ENCODE measurements around the gene JADE2.
"Not testable (repeated sequence)": the region's sequence is repeated elsewhere in the genome, so short reads cannot be mapped to it uniquely, and the experiment has no call there.

Gene JADE2

DNA sequence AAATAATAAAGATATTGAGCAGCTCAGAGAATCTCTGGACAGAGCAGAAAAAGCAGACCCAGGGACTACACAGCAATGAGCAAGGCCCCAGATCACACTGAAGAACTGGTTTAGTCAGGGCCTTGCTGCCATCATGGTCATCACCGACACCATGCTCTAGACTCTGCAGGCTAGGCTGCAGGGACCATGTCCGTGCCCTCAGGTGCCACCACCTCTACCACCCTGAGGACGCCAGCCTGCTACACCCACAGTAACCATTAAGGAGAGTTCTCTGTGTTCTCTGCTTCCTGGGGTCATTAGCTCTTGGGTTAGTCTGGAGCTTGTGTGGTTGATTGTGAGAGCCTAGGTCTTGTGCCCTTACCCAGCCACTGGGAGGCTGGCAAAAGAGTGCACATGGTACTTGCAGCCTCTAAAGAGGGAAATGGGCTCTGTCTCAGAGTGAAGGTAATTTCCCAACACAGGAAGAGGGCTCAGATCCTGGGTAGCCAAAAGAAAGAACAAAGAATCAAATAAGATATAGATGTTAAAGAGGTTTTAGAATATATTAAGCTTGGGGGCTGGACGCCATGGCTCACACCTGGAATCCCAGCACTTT is 31.9 kb upstream of the JADE2 start:
- no peaks in the 10 kb centered on the region for H3K27me3 ChIP-seq (ENCODE audit: insufficient read depth, low read depth)
- H3K79me2 ChIP-seq (ENCODE audit: insufficient read depth, low read depth) = no peaks in the 10 kb centered on the region
- no peaks in the 10 kb centered on the region for H3K4me1 ChIP-seq (ENCODE audit: low read depth, poor library complexity, severe bottlenecking)
- H3K27ac ChIP-seq = no peak overlapping the region
- H3K4me3 ChIP-seq (IDR thresholded peaks at IDR 0.05; ENCODE audit: insufficient read depth, low read depth, low read length) = no peak overlapping the region
- H2AFZ ChIP-seq (ENCODE audit: low read depth) = no peak overlapping the region
- no peak overlapping the region for H3K4me2 ChIP-seq
- TF ChIP-seq, protein P1, sequence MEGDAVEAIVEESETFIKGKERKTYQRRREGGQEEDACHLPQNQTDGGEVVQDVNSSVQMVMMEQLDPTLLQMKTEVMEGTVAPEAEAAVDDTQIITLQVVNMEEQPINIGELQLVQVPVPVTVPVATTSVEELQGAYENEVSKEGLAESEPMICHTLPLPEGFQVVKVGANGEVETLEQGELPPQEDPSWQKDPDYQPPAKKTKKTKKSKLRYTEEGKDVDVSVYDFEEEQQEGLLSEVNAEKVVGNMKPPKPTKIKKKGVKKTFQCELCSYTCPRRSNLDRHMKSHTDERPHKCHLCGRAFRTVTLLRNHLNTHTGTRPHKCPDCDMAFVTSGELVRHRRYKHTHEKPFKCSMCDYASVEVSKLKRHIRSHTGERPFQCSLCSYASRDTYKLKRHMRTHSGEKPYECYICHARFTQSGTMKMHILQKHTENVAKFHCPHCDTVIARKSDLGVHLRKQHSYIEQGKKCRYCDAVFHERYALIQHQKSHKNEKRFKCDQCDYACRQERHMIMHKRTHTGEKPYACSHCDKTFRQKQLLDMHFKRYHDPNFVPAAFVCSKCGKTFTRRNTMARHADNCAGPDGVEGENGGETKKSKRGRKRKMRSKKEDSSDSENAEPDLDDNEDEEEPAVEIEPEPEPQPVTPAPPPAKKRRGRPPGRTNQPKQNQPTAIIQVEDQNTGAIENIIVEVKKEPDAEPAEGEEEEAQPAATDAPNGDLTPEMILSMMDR (conservative IDR thresholded peaks at IDR 0.05; ENCODE audit: low read depth, low read length) = no peak
- H3K9ac ChIP-seq = no peak overlapping the region
- no peaks in the 10 kb centered on the region for H3K36me3 ChIP-seq (ENCODE audit: insufficient read depth)
- no peaks in the 10 kb centered on the region for H4K20me1 ChIP-seq (ENCODE audit: insufficient read depth)

DNA sequence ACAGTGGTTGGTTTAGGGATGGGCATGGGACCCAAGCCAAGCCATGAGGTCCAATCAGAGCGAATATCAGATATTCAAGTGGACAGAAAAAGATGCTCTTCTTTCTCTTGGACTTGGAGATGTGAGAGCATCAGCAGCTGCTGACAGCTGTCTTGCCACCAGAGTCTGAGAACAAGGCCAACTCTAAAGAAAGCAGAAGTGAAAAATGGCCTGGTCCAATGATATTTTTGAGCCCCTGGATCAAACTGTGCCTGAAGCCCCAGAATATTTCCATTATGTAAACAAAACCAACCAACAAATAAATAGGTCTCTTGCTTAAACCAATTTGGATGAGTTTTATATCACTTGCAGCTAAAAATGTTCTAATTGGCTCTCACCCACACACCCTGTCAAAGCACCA is 30.7 kb upstream of the JADE2 start:
- Histone ChIP-seq H3K4me3 (IDR thresholded peaks at IDR 0.05; ENCODE audit: insufficient read depth, low read depth, low read length) (no peak overlapping the region), H3K9ac (no peak overlapping the region), H3K4me2 (no peak overlapping the region), H2AFZ (ENCODE audit: low read depth) (no peak overlapping the region), H3K27ac (no peak overlapping the region), H4K20me1 (ENCODE audit: insufficient read depth) (no peaks in the 10 kb centered on the region), H3K79me2 (ENCODE audit: insufficient read depth, low read depth) (no peaks in the 10 kb centered on the region), H3K27me3 (ENCODE audit: insufficient read depth, low read depth) (no peaks in the 10 kb centered on the region), H3K36me3 (ENCODE audit: insufficient read depth) (no peaks in the 10 kb centered on the region), H3K4me1 (ENCODE audit: low read depth, poor library complexity, severe bottlenecking) (no peaks in the 10 kb centered on the region)
- TF ChIP-seq, protein P1 (conservative IDR thresholded peaks at IDR 0.05; ENCODE audit: low read depth, low read length) = no peak

DNA sequence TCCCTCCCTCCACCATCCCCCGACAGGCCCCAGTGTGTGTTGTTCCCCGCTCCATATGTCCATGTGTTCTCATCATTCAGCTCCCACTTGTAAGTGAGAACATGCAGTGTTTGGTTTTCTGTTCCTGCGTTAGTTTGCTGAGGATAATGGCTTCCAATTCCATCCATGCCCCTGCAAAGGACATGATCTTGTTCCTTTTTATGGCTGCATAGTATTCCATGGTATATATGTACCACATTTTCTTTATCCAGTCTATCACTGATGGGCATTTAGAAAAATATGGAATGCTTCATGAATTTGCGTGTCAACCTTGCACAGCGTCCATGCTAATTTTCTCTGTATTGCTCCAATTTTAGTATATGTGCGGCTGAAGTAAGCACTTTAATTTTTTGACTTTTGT is 25.6 kb upstream of the JADE2 start:
- H3K79me2 ChIP-seq (ENCODE audit: insufficient read depth, low read depth); H4K20me1 ChIP-seq (ENCODE audit: insufficient read depth); H3K36me3 ChIP-seq (ENCODE audit: insufficient read depth); H3K4me2 ChIP-seq; H3K27me3 ChIP-seq (ENCODE audit: insufficient read depth, low read depth); H3K4me3 ChIP-seq (IDR thresholded peaks at IDR 0.05; ENCODE audit: insufficient read depth, low read depth, low read length); H2AFZ ChIP-seq (ENCODE audit: low read depth); H3K27ac ChIP-seq; H3K9ac ChIP-seq: not testable (repeated sequence)
- peaks cover 14% of the 10 kb centered on the region for H3K4me1 ChIP-seq (ENCODE audit: low read depth, poor library complexity, severe bottlenecking)

DNA sequence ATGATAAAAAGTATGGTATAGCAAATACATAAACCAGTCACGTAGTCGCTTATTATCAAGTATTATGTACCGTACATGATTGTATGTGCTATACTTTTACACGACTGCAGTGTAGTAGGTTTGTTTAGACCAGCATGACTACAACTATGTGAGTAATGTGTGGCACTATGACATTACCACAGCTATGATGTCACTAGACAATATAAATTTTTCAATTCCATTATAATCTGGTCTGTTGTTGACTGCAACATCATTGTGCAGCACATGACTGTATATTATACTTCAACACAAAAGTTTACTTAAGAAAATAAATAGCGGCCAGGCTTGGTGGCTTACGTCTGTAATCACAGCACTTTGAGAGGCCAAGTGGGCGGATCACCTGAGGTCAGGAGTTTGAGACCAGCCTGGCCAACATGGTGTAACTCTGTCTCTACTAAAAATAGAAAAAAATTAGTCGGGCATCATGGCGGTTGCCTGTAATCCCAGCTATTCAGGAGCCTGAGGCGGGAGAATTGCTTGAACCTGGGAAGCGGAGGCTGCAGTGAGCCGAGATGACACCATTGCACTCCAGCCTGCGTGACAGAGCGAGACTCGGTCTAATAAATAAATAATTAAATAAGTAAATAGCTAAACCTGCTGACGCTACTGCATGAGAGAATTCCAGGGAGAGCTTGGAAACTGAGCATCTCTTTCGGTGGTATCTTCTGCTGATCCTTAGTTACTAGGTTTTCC is 24.6 kb upstream of the JADE2 start:
- H4K20me1 ChIP-seq (ENCODE audit: insufficient read depth) = no peaks in the 10 kb centered on the region
- no peaks in the 10 kb centered on the region for H3K36me3 ChIP-seq (ENCODE audit: insufficient read depth)
- H3K27ac ChIP-seq = no peak overlapping the region
- TF ChIP-seq, protein P1 (conservative IDR thresholded peaks at IDR 0.05; ENCODE audit: low read depth, low read length) = no peak
- no peaks in the 10 kb centered on the region for H3K27me3 ChIP-seq (ENCODE audit: insufficient read depth, low read depth)
- H3K4me2 ChIP-seq = no peak overlapping the region
- H3K79me2 ChIP-seq (ENCODE audit: insufficient read depth, low read depth) = no peaks in the 10 kb centered on the region
- peaks cover 14% of the 10 kb centered on the region for H3K4me1 ChIP-seq (ENCODE audit: low read depth, poor library complexity, severe bottlenecking)
- H2AFZ ChIP-seq (ENCODE audit: low read depth) = no peak overlapping the region
- no peak overlapping the region for H3K4me3 ChIP-seq (IDR thresholded peaks at IDR 0.05; ENCODE audit: insufficient read depth, low read depth, low read length)
- no peak overlapping the region for H3K9ac ChIP-seq

DNA sequence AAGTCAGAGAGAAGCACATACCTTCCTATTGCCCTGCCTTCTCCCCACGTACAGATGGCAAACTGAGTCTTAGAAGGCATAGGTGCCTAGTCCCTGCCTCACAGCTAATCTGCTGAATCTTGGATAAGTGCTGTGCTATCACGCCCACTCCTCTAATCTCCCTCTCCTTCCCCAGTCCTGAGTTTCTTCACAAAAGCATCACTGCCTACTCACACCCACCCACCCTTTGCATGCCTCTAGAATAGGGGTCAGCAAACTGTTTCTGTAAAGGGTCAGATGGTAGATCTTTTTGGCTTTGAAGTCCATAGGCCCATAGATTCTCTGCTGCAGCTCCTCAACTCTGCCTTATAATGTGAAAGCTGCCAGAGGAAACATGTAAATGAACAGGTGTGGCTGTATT is 23.2 kb upstream of the JADE2 start:
- Histone ChIP-seq H3K4me2 (no peak overlapping the region), H2AFZ (ENCODE audit: low read depth) (no peak overlapping the region), H3K4me1 (ENCODE audit: low read depth, poor library complexity, severe bottlenecking) (peaks cover 14% of the 10 kb centered on the region), H3K79me2 (ENCODE audit: insufficient read depth, low read depth) (no peaks in the 10 kb centered on the region), H3K9ac (no peak overlapping the region), H3K36me3 (ENCODE audit: insufficient read depth) (no peaks in the 10 kb centered on the region), H3K27ac (no peak overlapping the region), H4K20me1 (ENCODE audit: insufficient read depth) (no peaks in the 10 kb centered on the region), H3K4me3 (IDR thresholded peaks at IDR 0.05; ENCODE audit: insufficient read depth, low read depth, low read length) (no peak overlapping the region), H3K27me3 (ENCODE audit: insufficient read depth, low read depth) (no peaks in the 10 kb centered on the region)
- TF ChIP-seq, protein P1 (conservative IDR thresholded peaks at IDR 0.05; ENCODE audit: low read depth, low read length) = no peak

All from KMS-11 (cell line).